SK-N-SH (cell line): ENCODE data around the gene MYO9B. TPM values are rescaled to one million over a fixed set of nuclear protein-coding genes. Genes with fewer than 3 reads are reported as not detected.

Source experiments
- CTCF ChIA-PET: fragments of 300-600, 350-600 bp; formaldehyde crosslinking; extraction: SDS; loops from one replicate; lab custom pipeline; 2021; lab: Yijun Ruan, JAX
- POLR2A ChIA-PET: fragments of 350-600 bp; sonication (Branson Sonifier 250); formaldehyde crosslinking; extraction: SDS; loops from one replicate; lab custom pipeline; 2020; ENCODE audit warnings: antibody characterized with exemption, inconsistent platforms; lab: Yijun Ruan, JAX
- DNase-seq: peaks from one replicate; pipeline ENCODE4 v3.0.0; 2012
- H2AFZ ChIP-seq: fragments of 200-600 bp; sonication (generic); 2 replicates; pipeline ENCODE4 v1.8.1; 2016; ENCODE audit warnings: antibody characterized with exemption, mild to moderate bottlenecking, low read depth
- H3F3A ChIP-seq: fragments of 200-600 bp; sonication (generic); replicated peaks from 2 replicates; pipeline ENCODE3; 2016; ENCODE audit warnings: antibody characterized with exemption, mild to moderate bottlenecking; ENCODE audit not compliant: insufficient read depth
- H3K27ac ChIP-seq, 2 experiments: fragments of 200-500 bp in 1 of 2; fragments of 200-600 bp in 1 of 2; sonication (Bioruptor generic) in 1 of 2; sonication (generic), shearing (Covaris generic) in 1 of 2; 2 replicates each; pipeline versions ENCODE4 v1.5.1 to v1.6.1; 2014 to 2016; ENCODE audit warnings: low read depth in 2 of 2, inconsistent platforms in 1 of 2, low read length in 1 of 2, mild to moderate bottlenecking in 1 of 2, mixed read lengths in 1 of 2
- H3K27me3 ChIP-seq: fragments of 200-600 bp; sonication (generic), shearing (Covaris generic); 2 replicates; pipeline ENCODE4 v1.6.1; 2016; ENCODE audit warnings: mixed run types; ENCODE audit not compliant: insufficient read depth
- H3K36me3 ChIP-seq, 2 experiments: fragments of 200-500 bp in 1 of 2; fragments of 200-600 bp in 1 of 2; sonication (Bioruptor generic) in 1 of 2; sonication (generic) in 1 of 2; replicated peaks in 1 of 2; 2 replicates each; pipeline versions ENCODE3 to v1.5.1; 2014 to 2016; ENCODE audit warnings: low read length in 1 of 2, mild to moderate bottlenecking in 1 of 2; ENCODE audit not compliant: insufficient read depth in 2 of 2, control insufficient read depth in 1 of 2
- H3K4me1 ChIP-seq, 2 experiments: fragments of 200-500 bp in 1 of 2; fragments of 200-600 bp in 1 of 2; sonication (Bioruptor generic) in 1 of 2; sonication (generic), shearing (Covaris generic) in 1 of 2; 2 replicates each; pipeline versions ENCODE4 v1.5.1 to v1.6.1; 2014 to 2016; ENCODE audit warnings: low read depth in 1 of 2, low read length in 1 of 2, mixed run types in 1 of 2; ENCODE audit not compliant: insufficient read depth in 2 of 2, control insufficient read depth in 1 of 2
- H3K4me2 ChIP-seq: fragments of 200-600 bp; sonication (generic), shearing (Covaris generic); 2 replicates; pipeline ENCODE4 v1.6.1; 2017; ENCODE audit warnings: mixed run types
- H3K4me3 ChIP-seq, 2 experiments: fragments of 200-500 bp in 1 of 2; fragments of 200-600 bp in 1 of 2; sonication (Bioruptor generic) in 1 of 2; sonication (generic), shearing (Covaris generic) in 1 of 2; 2 replicates each; pipeline versions ENCODE4 v1.5.1 to v1.8.1; 2014 to 2016; ENCODE audit warnings: low read depth in 2 of 2, inconsistent platforms in 1 of 2, low read length in 1 of 2, mild to moderate bottlenecking in 1 of 2, mixed read lengths in 1 of 2, moderate library complexity in 1 of 2
- H3K79me2 ChIP-seq: fragments of 200-600 bp; sonication (generic); 2 replicates; pipeline ENCODE4 v1.8.1; 2017; ENCODE audit warnings: mild to moderate bottlenecking; ENCODE audit not compliant: insufficient read depth
- H3K9ac ChIP-seq: fragments of 200-600 bp; sonication (generic); 2 replicates; pipeline ENCODE4 v1.6.1; 2017; ENCODE audit warnings: mixed run types
- H3K9me2 ChIP-seq: fragments of 200-600 bp; sonication (generic); 2 replicates; pipeline ENCODE4 v1.6.1; 2017; ENCODE audit warnings: mixed run types
- H3K9me3 ChIP-seq: fragments of 200-600 bp; sonication (generic); 2 replicates; pipeline ENCODE4 v1.6.1; 2017; ENCODE audit warnings: mixed run types, mild to moderate bottlenecking, moderate library complexity
- H4K20me1 ChIP-seq: fragments of 200-600 bp; sonication (generic); 2 replicates; pipeline ENCODE4 v1.6.1; 2017; ENCODE audit warnings: mild to moderate bottlenecking, mixed run types; ENCODE audit not compliant: insufficient read depth
- EP300 ChIP-seq, 2 experiments: IDR thresholded peaks; 2 replicates each; pipeline versions ENCODE4 v1.4.0 to v1.6.1; 2012; ENCODE audit warnings: borderline replicate concordance in 1 of 2, low read depth in 1 of 2, low read length in 1 of 2
- FOXJ3 ChIP-seq: sonication (generic); formaldehyde crosslinking; IDR thresholded peaks from 2 replicates; pipeline ENCODE4 v1.5.1; 2020; ENCODE audit warnings: mild to moderate bottlenecking, missing genetic modification reagents
- MAX ChIP-seq: IDR thresholded peaks from 2 replicates; pipeline ENCODE4 v1.4.0; 2012; ENCODE audit warnings: low read depth
- RAD21 ChIP-seq: IDR thresholded peaks from 2 replicates; pipeline ENCODE4 v1.6.1; 2012; ENCODE audit warnings: mild to moderate bottlenecking, low read length
- RCOR1 ChIP-seq: fragments of 150-350 bp; IDR thresholded peaks from 2 replicates; pipeline ENCODE4 v1.6.1; 2017; ENCODE audit warnings: antibody characterized with exemption, low read length
- SIN3A ChIP-seq: IDR thresholded peaks from 2 replicates; pipeline ENCODE4 v1.6.1; 2012; ENCODE audit warnings: low read depth, mild to moderate bottlenecking, low read length, moderate library complexity, borderline replicate concordance
- USF2 ChIP-seq: fragments of 150-350 bp; IDR thresholded peaks from 2 replicates; pipeline ENCODE4 v1.6.1; 2017; ENCODE audit warnings: antibody characterized with exemption, low read length, low read depth, borderline replicate concordance
- YY1 ChIP-seq: IDR thresholded peaks from 2 replicates; pipeline ENCODE4 v1.4.0; 2012; ENCODE audit warnings: low read depth, mild to moderate bottlenecking
- WGBS: methylation state at CpG from one replicate; pipeline ENCODE4 v1.1.6; 2017; ENCODE audit warnings: low lambda C conversion rate; 5-methylcytosine and 5-hydroxymethylcytosine counted together
- polyA plus RNA-seq, 3 experiments: library from polyadenylated mRNA; depleted of rRNA; stranded (reverse); fragments of >200 nt; gene quantifications; 2 replicates each; pipeline ENCODE4 v1.2.3, GENCODE V29; 2012
- TF ChIP-seq, protein P1 (sequence below): fragments of 200-600 bp; sonication (generic); IDR thresholded peaks from 2 replicates; pipeline ENCODE4 v1.6.1; 2017; ENCODE audit warnings: antibody characterized with exemption, mild to moderate bottlenecking, moderate library complexity

MYO9B gene
- polyA plus RNA-seq, 1 of the 3 experiments (the other 2 are of a cell fraction): 37.6 TPM

- POLR2A ChIA-PET: no interaction called here
- 50% methylated on average over 6 of the region's 6 CpGs for WGBS
- CTCF ChIA-PET: interaction anchor here (0.7 kb wide), 1 partner anchor 15 kb away, joined by 3 read pairs; no protein-coding TSS in a partner anchor
Measured at GRCh38 chr19:17037184-17037583, 38.4 kb upstream of the MYO9B start.

DNA sequence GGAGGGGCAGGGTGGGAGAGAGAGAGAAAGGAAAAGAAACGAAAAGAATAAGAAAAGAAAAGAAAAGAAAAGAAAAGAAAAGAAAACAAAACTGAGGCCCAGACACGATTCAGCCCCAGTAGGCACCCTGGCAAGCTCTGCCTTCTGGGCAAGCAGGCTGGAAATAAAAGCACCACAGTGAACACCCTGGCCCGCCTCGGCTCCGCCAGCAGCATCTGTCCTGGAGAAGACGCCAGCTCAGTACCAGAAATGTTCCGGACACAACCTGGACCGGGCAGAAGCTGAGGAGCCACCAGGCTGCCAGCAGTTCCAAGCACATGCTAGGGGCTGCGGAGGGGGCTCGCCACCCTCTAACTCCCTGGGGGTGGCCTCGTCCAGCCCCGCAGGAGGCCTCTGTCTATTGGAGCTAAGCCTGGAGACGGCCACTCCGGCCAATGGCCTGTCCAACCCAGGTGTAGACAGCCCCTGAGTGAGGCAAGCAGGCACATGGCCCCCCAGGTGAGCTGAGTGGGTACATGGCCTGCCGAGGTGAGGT is 37.5 kb upstream of the MYO9B start:
- ChIA-PET CTCF (interaction anchor here (0.7 kb wide), 1 partner anchor 15 kb away, joined by 3 read pairs; no protein-coding TSS in a partner anchor), POLR2A (no interaction called here)
- H2AFZ ChIP-seq: no peak overlapping the region
- H3F3A ChIP-seq: no peaks in the 10 kb centered on the region
- H3K27ac ChIP-seq: no peak overlapping the region
- H3K4me2 ChIP-seq: no peak overlapping the region
- H3K9me2 ChIP-seq: no peaks in the 10 kb centered on the region
- no peak for DNase-seq
- H3K27me3 ChIP-seq: no peaks in the 10 kb centered on the region
- TF ChIP-seq SIN3A: no peak
- no peak for TF ChIP-seq USF2
- no peak for TF ChIP-seq YY1
- TF ChIP-seq MAX: no peak
- no peak for TF ChIP-seq EP300 (IDR thresholded peaks at IDR 0.05; ENCODE audit: borderline replicate concordance in 1 of 2, low read depth in 1 of 2, low read length in 1 of 2)
- TF ChIP-seq, protein P1, sequence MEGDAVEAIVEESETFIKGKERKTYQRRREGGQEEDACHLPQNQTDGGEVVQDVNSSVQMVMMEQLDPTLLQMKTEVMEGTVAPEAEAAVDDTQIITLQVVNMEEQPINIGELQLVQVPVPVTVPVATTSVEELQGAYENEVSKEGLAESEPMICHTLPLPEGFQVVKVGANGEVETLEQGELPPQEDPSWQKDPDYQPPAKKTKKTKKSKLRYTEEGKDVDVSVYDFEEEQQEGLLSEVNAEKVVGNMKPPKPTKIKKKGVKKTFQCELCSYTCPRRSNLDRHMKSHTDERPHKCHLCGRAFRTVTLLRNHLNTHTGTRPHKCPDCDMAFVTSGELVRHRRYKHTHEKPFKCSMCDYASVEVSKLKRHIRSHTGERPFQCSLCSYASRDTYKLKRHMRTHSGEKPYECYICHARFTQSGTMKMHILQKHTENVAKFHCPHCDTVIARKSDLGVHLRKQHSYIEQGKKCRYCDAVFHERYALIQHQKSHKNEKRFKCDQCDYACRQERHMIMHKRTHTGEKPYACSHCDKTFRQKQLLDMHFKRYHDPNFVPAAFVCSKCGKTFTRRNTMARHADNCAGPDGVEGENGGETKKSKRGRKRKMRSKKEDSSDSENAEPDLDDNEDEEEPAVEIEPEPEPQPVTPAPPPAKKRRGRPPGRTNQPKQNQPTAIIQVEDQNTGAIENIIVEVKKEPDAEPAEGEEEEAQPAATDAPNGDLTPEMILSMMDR: no peak
- TF ChIP-seq RAD21: no peak
- no peak for TF ChIP-seq FOXJ3 (CRISPR knock-in tag)
- H3K79me2 ChIP-seq: no peaks in the 10 kb centered on the region
- H3K36me3 ChIP-seq: no peaks in the 10 kb centered on the region
- no peaks in the 10 kb centered on the region; a peak in 1 of 4 replicates for H3K4me1 ChIP-seq
- WGBS: 23% methylated on average over 14 of the region's 15 CpGs
- H3K4me3 ChIP-seq: no peak overlapping the region
- no peaks in the 10 kb centered on the region for H4K20me1 ChIP-seq
- no peaks in the 10 kb centered on the region for H3K9me3 ChIP-seq
- no peak overlapping the region for H3K9ac ChIP-seq

More at GRCh38 chr19:17037184-17037583, 38.4 kb upstream of the MYO9B start:
- no peak for TF ChIP-seq RCOR1
- TF ChIP-seq EP300 (IDR thresholded peaks at IDR 0.05; ENCODE audit: borderline replicate concordance in 1 of 2, low read depth in 1 of 2, low read length in 1 of 2): no peak
- no peak for TF ChIP-seq YY1
- Histone ChIP-seq H3K27ac (no peak overlapping the region), H3F3A (no peaks in the 10 kb centered on the region), H3K9me3 (no peaks in the 10 kb centered on the region), H3K79me2 (no peaks in the 10 kb centered on the region), H3K9me2 (no peaks in the 10 kb centered on the region), H2AFZ (no peak overlapping the region), H4K20me1 (no peaks in the 10 kb centered on the region), H3K4me3 (no peak overlapping the region), H3K27me3 (no peaks in the 10 kb centered on the region), H3K9ac (no peak overlapping the region), H3K4me1 (no peaks in the 10 kb centered on the region; a peak in 1 of 4 replicates), H3K36me3 (no peaks in the 10 kb centered on the region), H3K4me2 (no peak overlapping the region)
- no peak for DNase-seq
